ENCODE results near the gene LCMT2.

DNA sequence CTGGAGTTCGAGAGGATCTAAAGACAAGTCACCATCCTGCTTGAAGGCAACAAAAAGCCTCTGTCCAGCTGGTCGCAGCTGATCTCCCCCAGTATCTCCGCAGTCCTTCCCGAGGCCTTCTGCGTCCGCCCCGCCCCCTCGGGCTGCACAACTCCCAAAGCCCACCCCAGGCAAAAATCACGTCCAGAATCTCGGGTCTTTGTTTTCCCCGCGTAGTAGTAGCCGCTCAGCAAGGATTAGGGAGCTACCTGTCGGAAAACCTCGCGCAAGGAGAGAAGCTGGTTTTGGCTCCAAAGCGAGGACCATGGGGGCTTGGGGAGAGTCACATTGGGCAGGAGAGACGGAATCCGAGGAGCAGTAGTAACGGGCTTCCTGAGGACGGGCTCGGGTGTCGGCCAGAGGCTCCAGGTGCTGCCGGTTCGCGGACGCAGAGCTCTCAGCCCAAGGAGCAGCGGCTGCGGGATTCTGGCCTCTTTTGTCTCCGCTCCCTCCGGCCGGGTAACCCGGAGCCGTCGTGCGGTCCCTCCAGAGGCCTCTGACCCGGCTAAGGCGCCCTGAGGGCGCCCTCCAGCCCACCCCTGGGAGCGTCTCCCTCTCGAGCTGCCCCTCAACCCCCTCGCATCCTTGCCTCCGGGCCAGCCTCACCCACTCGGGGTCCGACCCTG lies 40.1 kb upstream of the LCMT2 start:
- TF ChIP-seq, protein P1, sequence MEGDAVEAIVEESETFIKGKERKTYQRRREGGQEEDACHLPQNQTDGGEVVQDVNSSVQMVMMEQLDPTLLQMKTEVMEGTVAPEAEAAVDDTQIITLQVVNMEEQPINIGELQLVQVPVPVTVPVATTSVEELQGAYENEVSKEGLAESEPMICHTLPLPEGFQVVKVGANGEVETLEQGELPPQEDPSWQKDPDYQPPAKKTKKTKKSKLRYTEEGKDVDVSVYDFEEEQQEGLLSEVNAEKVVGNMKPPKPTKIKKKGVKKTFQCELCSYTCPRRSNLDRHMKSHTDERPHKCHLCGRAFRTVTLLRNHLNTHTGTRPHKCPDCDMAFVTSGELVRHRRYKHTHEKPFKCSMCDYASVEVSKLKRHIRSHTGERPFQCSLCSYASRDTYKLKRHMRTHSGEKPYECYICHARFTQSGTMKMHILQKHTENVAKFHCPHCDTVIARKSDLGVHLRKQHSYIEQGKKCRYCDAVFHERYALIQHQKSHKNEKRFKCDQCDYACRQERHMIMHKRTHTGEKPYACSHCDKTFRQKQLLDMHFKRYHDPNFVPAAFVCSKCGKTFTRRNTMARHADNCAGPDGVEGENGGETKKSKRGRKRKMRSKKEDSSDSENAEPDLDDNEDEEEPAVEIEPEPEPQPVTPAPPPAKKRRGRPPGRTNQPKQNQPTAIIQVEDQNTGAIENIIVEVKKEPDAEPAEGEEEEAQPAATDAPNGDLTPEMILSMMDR (IDR thresholded peaks at IDR 0.05): no peak
- no peak for TF ChIP-seq POLR2A (IDR thresholded peaks at IDR 0.05)
